HEK293 (cell line): ENCODE measurements around the gene TRMT112.

Experiments
- ATF2 ChIP-seq: fragments of 450-650 bp; formaldehyde crosslinking; IDR thresholded peaks from 2 replicates; pipeline ENCODE4 v1.5.1; 2016; ENCODE audit warnings: missing biosample characterization, missing genetic modification characterization, low read depth
- GFI1B ChIP-seq: fragments of 450-650 bp; formaldehyde crosslinking; IDR thresholded peaks from 2 replicates; pipeline ENCODE4 v1.5.1; 2016; ENCODE audit warnings: missing biosample characterization, missing genetic modification characterization
- INSM2 ChIP-seq: fragments of 450-650 bp; formaldehyde crosslinking; IDR thresholded peaks from 2 replicates; pipeline ENCODE4 v1.5.1; 2016; ENCODE audit warnings: missing biosample characterization, missing genetic modification characterization
- MYNN ChIP-seq: fragments of 450-650 bp; formaldehyde crosslinking; IDR thresholded peaks from 2 replicates; pipeline ENCODE4 v1.5.1; 2016; ENCODE audit warnings: missing biosample characterization, missing genetic modification characterization, borderline replicate concordance
- OVOL3 ChIP-seq: fragments of 450-650 bp; formaldehyde crosslinking; IDR thresholded peaks from 2 replicates; pipeline ENCODE4 v1.5.1; 2016; ENCODE audit warnings: missing biosample characterization, missing genetic modification characterization
- PBX3 ChIP-seq: sonication (generic); formaldehyde crosslinking; IDR thresholded peaks from 2 replicates; pipeline ENCODE4 v1.8.1; 2022; ENCODE audit warnings: mild to moderate bottlenecking, moderate library complexity, missing genetic modification reagents
- PRDM4 ChIP-seq: fragments of 450-650 bp; formaldehyde crosslinking; IDR thresholded peaks from 2 replicates; pipeline ENCODE4 v1.5.1; 2017; ENCODE audit warnings: missing biosample characterization, missing genetic modification characterization
- PRDM6 ChIP-seq: fragments of 450-650 bp; formaldehyde crosslinking; IDR thresholded peaks from 2 replicates; pipeline ENCODE4 v1.5.1; 2017; ENCODE audit warnings: missing biosample characterization, missing genetic modification characterization
- RBAK ChIP-seq: fragments of 450-650 bp; formaldehyde crosslinking; IDR thresholded peaks from 2 replicates; pipeline ENCODE4 v1.5.1; 2016; ENCODE audit warnings: missing biosample characterization, missing genetic modification characterization
- TSHZ1 ChIP-seq: fragments of 450-650 bp; formaldehyde crosslinking; IDR thresholded peaks from 2 replicates; pipeline ENCODE4 v1.5.1; 2016; ENCODE audit warnings: missing biosample characterization, missing genetic modification characterization, borderline replicate concordance
- YY1 ChIP-seq: fragments of 450-650 bp; formaldehyde crosslinking; IDR thresholded peaks from 2 replicates; pipeline ENCODE4 v1.5.1; 2018; ENCODE audit warnings: missing biosample characterization, missing genetic modification characterization
- ZNF146 ChIP-seq: fragments of 450-650 bp; formaldehyde crosslinking; IDR thresholded peaks from 2 replicates; pipeline ENCODE4 v1.5.1; 2016; ENCODE audit warnings: missing biosample characterization, missing genetic modification characterization
- ZNF2 ChIP-seq: fragments of 450-650 bp; formaldehyde crosslinking; IDR thresholded peaks from 2 replicates; pipeline ENCODE4 v1.5.1; 2016; ENCODE audit warnings: missing biosample characterization, missing genetic modification characterization
- ZNF221 ChIP-seq: fragments of 450-650 bp; formaldehyde crosslinking; IDR thresholded peaks from 2 replicates; pipeline ENCODE4 v1.5.1; 2017; ENCODE audit warnings: missing biosample characterization, missing genetic modification characterization, borderline replicate concordance
- ZNF248 ChIP-seq: fragments of 450-650 bp; formaldehyde crosslinking; IDR thresholded peaks from 2 replicates; pipeline ENCODE4 v1.5.1; 2017; ENCODE audit warnings: missing biosample characterization, missing genetic modification characterization
- ZNF26 ChIP-seq: fragments of 450-650 bp; formaldehyde crosslinking; IDR thresholded peaks from 2 replicates; pipeline ENCODE4 v1.5.1; 2016; ENCODE audit warnings: missing biosample characterization, missing genetic modification characterization
- ZNF449 ChIP-seq: fragments of 450-650 bp; formaldehyde crosslinking; IDR thresholded peaks from 2 replicates; pipeline ENCODE4 v1.5.1; 2017; ENCODE audit warnings: missing biosample characterization, mild to moderate bottlenecking, missing genetic modification characterization, moderate library complexity
- ZNF48 ChIP-seq: fragments of 450-650 bp; formaldehyde crosslinking; IDR thresholded peaks from 2 replicates; pipeline ENCODE4 v1.5.1; 2016; ENCODE audit warnings: missing biosample characterization, missing genetic modification characterization
- ZSCAN4 ChIP-seq: fragments of 450-650 bp; formaldehyde crosslinking; IDR thresholded peaks from 2 replicates; pipeline ENCODE4 v1.5.1; 2017; ENCODE audit warnings: missing biosample characterization, missing genetic modification characterization
- ZSCAN5A ChIP-seq: fragments of 450-650 bp; formaldehyde crosslinking; IDR thresholded peaks from 2 replicates; pipeline ENCODE4 v1.5.1; 2016; ENCODE audit warnings: missing biosample characterization, missing genetic modification characterization

TRMT112 gene

GRCh38 chr11:64317325-64317960, at the start of gene TRMT112 (continued):
- TF ChIP-seq ATF2 (tag by site-specific recombination), result no peak
- no peak for TF ChIP-seq OVOL3 (tag by site-specific recombination)
- TF ChIP-seq ZSCAN4, result no peak
- no peak for TF ChIP-seq PBX3
- no peak for TF ChIP-seq ZSCAN5A (tag by site-specific recombination)
- TF ChIP-seq ZNF2 (tag by site-specific recombination), result peak; percentile 63; the same call in 1 of the 2 replicates
- TF ChIP-seq PRDM6 (tag by site-specific recombination), result no peak
- no peak for TF ChIP-seq INSM2 (tag by site-specific recombination)
- TF ChIP-seq GFI1B (tag by site-specific recombination), result no peak
- TF ChIP-seq ZNF449 (tag by site-specific recombination), result no peak; the same call in 1 of the 2 replicates
- peak; percentile 73 for TF ChIP-seq PRDM4 (tag by site-specific recombination)
- no peak for TF ChIP-seq ZNF146 (tag by site-specific recombination)
- TF ChIP-seq ZNF48 (tag by site-specific recombination), result no peak
- no peak for TF ChIP-seq MYNN (tag by site-specific recombination)
- TF ChIP-seq TSHZ1 (tag by site-specific recombination), result no peak
- no peak for TF ChIP-seq RBAK (tag by site-specific recombination)
- TF ChIP-seq ZNF248, result no peak
- no peak for TF ChIP-seq ZNF221 (tag by site-specific recombination)
- no peak for TF ChIP-seq ZNF26 (tag by site-specific recombination)
- TF ChIP-seq YY1, result no peak
